Stimulated activated CD4-positive, alpha-beta T cell treated with anti-CD3 and anti-CD28 coated beads, Interleukin-12 subunit alpha, Interleukin-12 subunit beta, amount 100 ng/mL, for 48 hours (primary cell): ENCODE results near the gene RIPK1.
A peak's percentile ranks its signal among the peaks of the same experiment; 100 is the strongest.
"Not testable (repeated sequence)": the region's sequence is repeated elsewhere in the genome, so short reads cannot be mapped to it uniquely, and the experiment has no call there.

Source experiments
- DNase-seq, 3 donors: peaks; one replicate each; pipeline ENCODE4 v3.0.0-alpha.2; 2020; ENCODE audit warnings: low read depth in 2 of 3, low spot score in 1 of 3

Gene RIPK1

DNA sequence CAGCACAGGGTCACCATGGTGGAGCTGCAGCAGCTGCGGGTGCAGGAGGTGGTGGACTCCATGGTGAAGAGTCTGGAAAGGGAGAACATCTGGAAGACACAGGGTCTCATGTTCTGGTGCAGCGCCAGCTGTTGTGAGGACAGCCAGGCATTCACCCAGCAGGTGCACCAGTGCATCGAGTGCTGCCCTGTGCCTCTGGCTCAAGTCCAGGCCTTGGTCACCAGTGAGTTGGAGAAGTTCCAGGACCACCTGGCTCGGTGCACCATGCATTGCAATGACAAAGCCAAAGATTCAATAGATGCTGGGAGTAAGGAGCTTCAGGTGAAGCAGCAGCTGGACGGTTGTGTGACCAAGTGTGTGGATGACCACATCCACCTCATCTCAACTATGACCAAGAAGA, 22.9 kb upstream of the RIPK1 start:
- no peak for DNase-seq

DNA sequence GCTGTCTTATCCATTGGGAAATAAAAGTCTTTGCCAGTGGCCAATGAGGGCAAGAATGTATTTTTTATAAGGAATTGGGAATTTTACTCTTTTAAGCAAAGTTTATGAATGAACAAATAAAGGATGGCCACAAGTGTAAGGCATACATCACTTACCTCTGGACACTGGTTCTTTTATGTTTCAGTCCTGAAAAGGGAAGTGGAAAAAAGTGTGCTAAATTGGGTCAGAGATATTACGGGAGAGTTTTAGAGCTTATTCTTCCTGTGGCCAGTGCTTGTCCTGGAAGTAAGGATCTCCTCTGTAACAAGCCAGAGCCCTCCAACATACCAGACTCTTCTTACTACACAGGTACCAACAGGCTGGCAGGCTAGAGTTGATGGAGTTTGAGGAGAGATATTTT, 22.5 kb upstream of the RIPK1 start:
- no peak for DNase-seq

DNA sequence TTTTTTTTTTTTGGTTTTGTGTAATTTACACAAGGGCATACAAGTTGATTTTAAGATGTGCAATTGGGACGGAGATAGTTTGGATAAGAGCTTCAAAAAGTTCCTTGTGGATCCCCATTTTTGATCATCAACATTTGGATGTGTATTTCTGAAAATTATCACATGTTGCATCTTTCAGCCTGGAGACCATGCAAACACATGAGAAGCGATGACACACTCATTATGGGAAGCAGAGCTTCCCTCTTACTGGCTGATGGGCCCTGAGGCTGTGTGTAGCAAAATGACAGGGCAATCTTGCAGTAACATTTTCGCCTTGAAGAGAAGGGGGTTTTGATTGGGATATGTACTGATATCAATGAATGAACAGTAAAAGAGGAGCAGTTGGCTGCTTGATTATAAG, 22.0 kb upstream of the RIPK1 start:
- no peak for DNase-seq

DNA sequence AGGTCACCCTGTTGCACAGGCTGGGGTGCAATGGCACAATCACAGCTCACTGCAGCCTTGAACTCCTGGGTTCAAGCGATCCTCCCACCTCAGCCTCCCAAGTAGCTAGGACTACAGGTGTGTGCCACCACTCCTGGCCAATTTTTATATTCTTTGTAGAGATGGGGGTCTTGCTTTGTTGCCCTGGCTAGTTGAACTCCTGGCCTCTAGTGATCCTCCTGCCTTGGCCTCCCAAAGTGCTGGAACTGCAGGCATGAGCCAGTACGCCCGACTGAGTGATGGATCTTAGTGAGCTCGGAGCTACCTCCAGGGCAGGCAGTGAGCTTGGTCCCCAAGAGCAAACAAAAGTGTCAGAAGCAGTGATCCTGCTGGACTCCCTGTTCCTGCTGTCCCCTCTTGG, 20.3 kb upstream of the RIPK1 start:
- DNase-seq = not testable (repeated sequence)

DNA sequence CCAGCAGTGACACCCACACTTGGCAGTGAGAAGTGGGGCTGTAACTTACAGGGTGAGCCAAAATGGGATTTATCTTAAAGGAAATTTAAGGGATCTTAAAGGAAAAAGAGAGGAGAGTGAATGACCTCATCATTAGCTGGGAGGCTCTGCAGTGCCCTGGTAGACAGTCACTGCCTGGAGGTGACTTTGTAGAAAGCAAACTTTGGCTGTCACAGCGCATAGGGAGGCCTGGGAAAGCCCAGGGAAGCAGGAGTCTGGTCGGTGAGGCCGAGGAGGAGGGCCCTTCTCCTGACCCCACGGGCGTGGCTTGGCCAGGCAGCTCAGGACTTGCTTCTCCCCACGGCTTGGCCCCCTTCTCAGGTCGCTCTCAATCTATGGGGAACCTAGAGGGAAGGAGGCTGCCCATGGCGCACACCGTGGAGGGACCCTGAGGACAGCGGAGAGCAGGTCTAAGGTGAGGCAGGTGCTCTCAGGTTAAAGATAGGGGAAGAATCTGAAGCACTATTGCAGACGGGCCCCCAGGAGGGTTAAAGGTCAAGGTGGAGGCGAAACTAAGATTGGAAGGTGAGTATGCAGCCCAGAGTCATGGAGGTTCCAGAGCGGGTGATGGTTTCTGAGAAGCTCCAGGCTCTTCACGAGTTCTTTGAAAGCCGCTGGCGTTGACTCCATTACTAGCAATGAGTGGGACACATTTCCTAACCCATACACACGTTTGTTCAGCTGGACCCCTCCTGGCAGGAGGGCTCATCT, 15.6 kb upstream of the RIPK1 start:
- no peak for DNase-seq

DNA sequence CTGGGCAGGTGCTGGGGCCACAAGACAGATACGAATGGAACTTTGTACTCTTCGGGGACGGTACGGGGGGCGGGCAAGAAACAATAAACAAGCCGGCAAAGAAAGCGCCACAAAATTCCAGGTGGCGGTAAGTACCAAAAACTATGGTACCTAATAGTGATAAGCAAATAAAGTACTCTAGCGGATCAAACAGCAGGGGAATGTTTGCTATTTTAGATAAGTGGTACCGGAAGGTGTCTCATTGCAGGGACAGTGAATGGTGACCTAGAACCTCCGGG, 15.1 kb upstream of the RIPK1 start:
- no peak for DNase-seq

DNA sequence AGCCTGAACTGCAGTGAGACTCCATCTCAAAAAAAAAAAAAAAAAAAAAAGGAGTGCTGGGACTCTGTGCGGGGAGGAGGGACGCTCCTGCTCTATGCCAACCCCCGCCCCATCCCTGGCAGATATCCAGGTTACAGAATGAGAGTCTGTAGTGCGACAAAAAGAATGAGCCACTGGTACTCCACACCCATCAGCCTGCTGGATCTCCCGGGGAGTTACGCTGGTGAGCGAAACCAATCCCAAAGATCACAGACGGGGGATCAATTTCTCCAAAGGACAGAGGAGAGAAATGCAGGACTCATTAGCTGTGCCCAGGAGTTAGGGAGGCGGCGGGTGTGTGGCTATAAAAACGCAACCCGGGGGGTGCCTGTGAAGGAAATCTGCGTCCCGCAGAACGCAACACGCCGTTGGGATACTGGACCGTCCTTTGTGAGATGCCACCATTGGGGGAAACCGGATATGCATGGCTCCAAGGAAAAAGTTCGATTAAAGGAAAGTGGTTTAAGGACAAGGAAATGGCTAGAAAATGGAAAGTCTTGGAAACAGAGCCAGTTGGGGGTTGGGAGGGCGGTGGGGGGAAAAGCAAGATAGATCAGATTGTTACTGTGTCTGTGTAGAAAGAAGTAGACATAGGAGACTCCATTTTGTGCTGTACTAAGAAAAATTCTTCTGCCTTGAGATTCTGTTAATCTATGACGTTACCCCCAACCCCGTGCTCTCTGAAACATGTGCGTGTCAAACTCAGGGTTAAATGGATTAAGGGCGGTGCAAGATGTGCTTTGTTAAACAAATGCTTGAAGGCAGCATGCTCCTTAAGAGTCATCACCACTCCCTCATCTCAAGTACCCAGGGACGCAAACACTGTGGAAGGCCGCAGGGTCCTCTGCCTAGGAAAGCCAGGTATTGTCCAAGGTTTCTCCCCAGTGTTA, 13.8 kb upstream of the RIPK1 start:
- DNase-seq = not testable (repeated sequence)

DNA sequence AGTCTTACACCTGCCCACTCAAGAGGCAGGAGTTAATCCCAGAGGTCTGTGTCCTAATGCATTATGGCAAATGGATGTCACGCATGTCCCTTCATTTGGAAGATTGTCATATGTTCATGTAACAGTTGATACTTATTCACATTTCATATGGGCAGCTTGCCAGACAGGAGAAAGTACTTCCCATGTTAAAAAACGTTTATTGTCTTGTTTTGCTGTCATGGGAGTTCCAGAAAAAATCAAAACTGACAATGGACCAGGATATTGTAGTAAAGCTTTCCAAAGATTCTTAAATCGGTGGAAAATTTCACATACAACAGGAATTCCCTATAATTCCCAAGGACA, 13.2 kb upstream of the RIPK1 start:
- DNase-seq = not testable (repeated sequence)

DNA sequence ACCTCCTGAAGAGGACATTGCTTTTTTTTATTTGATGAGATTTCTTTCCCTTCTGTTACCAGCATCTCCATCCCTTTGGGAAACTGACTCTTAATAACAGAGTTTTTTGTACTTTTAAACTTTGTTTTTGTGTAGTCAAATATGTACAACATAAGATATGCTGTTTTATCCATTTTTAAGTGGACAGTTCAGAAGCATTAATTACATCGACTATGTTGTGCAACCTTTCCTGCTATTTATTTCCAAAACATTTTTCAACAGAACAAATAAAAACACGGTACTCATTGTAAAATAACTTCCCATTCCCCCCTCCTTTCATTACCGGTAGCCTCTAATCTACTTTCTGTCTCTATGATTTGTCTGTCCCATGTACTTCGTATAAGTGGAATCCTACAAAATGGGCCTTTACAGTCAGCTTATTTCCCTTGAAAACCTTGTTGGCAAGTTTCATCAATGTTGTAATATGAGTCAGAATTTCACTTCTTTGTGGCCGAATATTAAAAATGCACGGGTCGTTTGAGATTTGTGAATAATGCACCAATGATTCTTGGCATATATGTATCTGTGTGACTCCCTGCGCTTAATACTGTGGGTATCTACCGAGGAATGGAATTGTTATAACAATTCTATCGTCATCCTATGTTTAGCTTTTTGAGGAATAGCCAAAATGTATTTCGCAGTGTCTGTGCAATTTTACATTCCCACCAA, 11.1 kb upstream of the RIPK1 start:
- no peak for DNase-seq

DNA sequence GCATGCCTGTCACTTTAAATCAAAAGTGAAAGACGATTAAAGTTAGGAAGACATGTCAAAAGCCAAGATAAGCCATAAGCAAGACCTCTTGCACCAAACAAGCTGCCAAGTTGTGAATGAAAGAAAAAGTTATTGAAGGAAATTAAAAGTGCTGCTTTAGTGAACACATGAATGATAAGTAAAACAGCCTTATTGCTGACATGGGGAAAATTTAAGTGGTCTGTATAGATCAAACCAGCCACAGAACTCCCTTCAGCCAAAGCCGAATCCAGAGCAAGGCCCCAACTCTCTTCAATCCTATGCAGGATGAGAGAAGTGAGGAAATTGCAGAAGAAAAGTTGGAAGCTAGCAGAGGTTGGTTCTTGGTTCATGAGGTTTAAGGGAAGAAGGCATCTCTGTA, 9.3 kb upstream of the RIPK1 start:
- DNase-seq = no peak

DNA sequence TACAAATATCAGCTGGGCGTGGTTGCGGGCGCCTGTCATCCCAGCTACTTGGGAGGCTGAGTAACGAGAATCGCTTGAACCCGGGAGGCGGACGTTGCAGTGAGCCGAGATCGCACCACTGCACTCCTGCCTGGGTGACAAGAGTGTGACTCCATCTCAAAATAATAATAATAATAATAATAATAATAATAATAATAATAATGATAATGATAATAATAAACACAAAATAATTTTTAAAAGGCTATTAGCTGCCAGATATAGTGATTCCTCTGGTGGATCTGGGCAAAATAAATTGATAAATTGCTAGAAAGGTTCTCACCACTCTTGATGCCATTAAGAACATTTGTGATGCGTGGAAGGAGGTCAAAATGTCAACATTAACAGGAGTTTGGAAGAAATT, 8.2 kb upstream of the RIPK1 start:
- DNase-seq = not testable (repeated sequence)

DNA sequence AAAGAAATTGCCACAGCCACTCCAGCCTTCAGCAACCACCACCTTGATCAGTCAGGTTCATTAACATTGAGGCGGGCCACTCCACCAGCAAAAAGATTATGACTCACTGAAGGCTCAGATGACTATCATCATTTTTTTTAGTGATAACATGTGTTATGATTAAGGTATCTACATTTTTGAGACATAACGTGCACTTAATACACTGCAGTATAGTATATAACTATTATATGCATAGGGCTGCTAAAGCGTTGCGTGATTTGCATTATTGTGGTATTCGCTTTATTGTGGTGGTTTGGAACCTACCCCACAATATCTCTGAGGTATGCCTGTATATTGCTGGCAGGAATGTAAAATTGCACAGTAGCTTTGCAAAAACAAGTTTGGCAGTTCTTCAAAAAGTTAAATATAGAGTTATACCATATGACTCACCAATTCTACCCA, 6.8 kb upstream of the RIPK1 start:
- no peak for DNase-seq

DNA sequence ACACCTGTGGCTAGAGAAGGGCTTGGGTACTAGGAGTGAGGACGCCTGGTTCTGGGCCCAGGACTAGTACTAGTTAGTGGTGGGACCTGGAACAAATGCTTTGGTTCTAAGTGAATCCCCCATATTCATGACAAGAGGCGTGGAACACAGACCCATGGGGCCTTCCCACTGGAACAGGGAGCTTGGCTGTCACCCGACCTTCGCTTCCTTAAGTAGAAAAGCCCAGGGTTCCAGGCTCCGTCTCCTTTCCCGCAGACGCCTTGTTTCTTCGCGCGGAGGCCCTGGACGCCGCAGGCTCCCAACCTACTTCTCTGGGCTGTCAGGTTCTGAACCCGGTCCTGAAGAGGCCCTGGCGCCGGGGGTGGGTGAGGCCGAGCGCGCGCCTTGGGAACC, 5.0 kb upstream of the RIPK1 start:
- not testable (repeated sequence) for DNase-seq

DNA sequence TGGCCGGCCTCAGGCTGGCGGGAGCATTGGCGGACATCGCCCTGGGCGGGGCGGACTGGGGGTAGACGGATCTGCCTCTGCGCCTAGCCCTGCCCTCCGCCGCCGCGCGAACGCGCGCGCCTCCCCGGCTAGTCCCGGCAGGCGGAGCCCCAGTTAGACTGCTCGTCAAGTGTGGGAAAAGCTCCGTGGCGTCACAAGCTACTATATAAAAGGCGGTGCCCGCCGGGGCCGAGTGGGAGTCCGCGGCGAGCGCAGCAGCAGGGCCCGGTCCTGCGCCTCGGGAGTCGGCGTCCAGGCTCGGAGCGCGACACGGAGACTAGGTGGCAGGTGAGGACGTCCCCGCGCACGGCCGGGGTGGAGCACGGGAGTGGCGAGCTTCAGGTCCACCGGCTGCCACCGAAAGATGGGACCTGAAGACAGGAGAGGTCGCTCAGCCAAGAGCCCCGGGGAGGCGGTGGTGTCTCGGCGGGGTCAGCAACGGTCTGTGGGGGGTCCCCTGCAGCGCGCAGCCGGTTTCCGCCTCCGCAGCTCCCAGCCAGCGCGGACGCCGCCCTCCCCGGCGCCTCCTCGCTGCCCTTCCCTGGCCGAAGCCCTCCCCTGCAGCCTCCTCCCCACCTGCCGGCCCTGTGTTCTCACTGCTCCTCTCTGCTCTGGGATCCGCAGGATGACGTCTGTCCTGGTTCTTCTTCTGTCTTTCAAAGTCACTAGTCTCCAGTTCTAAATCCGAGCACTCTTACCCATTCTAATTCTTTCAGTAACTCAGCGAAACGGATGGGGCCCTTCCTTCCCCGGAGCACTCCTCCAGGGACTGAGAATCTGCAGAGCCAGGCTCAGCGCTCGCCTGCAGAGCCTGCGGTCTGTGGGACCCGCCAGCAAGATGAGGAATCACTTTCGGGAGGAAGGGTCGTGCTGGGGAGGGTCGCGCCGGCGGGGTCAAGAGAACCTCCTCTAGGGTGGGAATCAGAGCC, 4.3 kb upstream of the RIPK1 start:
- peak; percentile 81 to 89 (median 86) for DNase-seq

DNA sequence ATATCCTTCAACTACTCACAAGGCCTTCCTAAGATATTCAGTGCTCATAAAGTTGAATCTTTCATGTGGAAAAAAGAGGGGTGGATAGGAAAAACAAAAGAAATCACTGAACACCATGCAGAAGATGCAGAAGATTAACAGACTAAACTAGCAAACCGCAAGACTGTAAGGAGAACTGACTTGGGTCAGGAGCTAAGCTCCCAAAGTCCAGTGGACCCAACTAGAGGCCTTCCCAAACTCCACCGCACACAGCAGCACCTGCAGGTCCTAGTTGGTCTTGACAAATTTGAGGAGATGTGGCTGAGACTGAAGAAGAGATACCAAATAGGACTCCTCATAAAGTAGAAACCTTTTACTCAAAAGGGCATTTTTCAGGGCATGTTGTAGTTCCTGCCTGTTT, 3.3 kb downstream of the RIPK1 start:
- no peak for DNase-seq

DNA sequence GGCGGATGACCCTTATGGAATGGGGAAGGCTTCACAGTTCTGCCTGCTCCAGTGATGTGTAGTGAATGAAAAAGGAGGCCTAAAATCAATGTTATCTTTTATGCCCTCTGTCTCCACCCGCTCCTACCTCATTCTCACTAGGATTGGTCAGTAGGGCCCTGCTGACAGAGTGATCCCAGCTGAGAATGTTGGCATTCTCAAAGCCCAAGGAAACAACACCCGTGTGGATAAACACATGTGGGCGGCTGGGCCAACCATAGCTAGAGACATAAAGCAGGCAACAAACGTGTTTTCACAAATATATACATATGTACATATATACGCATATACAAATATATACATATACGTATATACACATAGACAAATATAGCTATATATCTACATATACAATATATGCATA, 4.5 kb downstream of the RIPK1 start:
- DNase-seq = no peak

DNA sequence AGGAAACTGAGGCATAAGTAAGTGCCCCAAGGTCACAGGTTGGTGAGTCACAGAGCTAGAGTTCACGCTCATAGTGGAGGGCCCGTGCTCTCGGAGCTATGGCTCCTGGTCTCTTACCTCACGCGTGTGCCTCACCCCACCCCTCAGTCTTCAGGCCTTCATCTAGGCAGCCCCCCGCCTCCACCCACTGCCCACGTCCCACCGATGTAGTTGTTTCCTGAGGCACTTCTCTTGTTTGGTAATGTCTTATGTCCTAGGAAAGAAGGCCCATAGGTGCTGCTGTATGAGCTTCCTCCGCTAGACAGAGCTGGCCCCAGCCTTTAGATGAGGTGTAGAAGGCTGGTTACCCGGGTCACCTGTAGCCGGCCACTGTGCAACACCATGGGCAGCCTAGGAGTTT, 5.1 kb downstream of the RIPK1 start:
- no peak for DNase-seq

DNA sequence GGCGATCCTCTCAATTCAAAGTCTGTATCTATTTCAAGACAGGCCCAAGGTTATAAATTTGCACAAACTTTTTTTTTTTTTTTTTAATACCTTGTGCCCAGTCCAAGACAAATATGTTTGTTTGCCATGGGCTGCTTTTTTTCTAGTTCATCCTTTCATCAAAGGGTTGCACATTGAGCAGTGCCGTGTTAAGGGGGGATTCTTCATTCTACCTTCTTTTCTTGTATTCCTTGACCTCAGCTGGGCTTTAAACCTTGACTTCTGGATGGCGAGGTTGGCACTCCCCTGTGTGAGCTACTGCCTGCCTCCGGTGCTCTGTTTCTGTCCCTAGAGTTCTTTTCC, 7.4 kb downstream of the RIPK1 start:
- no peak for DNase-seq

DNA sequence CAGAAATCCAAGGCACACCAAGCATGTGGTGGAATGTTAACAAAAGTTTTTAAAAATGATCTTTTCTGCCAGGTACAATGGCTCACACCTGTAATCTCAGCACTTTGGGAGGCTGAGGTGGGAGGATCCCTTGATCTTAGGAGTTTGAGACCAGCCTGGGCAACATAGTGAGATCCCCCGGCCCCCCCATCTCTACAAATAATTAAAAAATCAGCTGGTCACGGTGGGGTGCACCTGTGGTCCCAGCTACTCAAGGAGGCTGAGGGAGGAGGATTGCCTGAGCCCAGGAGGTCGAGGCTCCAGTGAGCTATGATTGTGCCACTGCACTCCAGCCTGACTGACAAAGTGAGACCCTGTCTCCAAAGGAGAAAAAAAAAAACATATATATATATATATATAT, 8.0 kb downstream of the RIPK1 start:
- DNase-seq = no peak

DNA sequence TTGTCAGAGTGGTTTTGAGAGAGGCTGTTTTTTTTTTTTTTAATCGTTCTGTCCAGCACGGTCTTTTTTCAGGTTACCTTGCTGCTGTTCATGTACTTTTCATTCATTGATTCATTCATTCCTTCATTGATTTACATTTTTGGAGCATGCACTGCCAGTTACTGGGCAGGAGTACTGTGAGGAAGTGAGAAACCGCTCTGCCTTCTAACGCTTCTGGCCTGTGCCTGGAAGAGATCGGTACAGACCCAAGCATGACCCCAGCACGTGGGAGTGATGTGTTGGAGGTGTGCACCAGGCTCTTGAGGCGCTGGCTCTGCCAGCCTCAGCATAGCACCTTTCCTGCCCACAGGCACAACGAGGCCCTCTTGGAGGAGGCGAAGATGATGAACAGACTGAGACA, 9.1 kb downstream of the RIPK1 start:
- DNase-seq = no peak

DNA sequence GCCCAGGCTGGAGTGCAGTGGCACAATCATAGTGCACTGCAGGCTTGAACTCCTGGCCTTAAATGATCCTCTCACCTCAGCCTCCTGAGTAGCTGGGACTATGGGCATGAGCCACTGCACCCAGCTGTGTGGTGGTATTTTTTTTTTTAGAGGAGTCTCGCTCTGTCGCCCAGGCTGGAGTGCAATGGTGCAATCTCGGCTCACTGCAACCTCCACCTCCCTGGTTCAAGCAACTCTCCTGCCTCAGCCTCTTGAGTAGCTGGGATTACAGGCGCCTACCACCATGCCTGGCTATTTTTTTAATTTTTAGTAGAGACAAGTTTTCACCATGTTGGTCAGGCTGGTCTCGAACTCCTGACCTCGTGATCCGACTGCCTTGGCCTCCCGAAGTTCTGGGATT, 10.7 kb downstream of the RIPK1 start:
- DNase-seq = not testable (repeated sequence)
